SK-N-SH treated with all-trans-retinoic acid at 6 μM for 48 hours (cell line): ENCODE data around the gene SLC17A9.

Experiments
- ARNTL ChIP-seq: fragments of 450-650 bp; formaldehyde crosslinking; IDR thresholded peaks from 2 replicates; pipeline ENCODE4 v1.5.0; 2020; ENCODE audit warnings: low read depth, mild to moderate bottlenecking, moderate library complexity, borderline replicate concordance
- CREB5 ChIP-seq: fragments of 250-450 bp; sonication (Bioruptor Pico); IDR thresholded peaks from 2 replicates; pipeline ENCODE4 v1.5.1; 2020; ENCODE audit warnings: low read depth, mild to moderate bottlenecking, moderate library complexity
- ESRRG ChIP-seq: fragments of 250-450 bp; sonication (Bioruptor Pico); IDR thresholded peaks from 2 replicates; pipeline ENCODE4 v1.6.1; 2021; ENCODE audit warnings: mild to moderate bottlenecking
- ISL1 ChIP-seq: fragments of 250-450 bp; sonication (Bioruptor Pico); IDR thresholded peaks from 2 replicates; pipeline ENCODE4 v2.1.2; 2022; ENCODE audit warnings: mild to moderate bottlenecking, moderate library complexity
- PATZ1 ChIP-seq: fragments of 250-450 bp; sonication (Bioruptor Pico); IDR thresholded peaks from 2 replicates; pipeline ENCODE4 v1.8.0; 2020; ENCODE audit warnings: mild to moderate bottlenecking, moderate library complexity, borderline replicate concordance
- RARB ChIP-seq: fragments of 250-450 bp; sonication (Bioruptor Pico); IDR thresholded peaks from 2 replicates; pipeline ENCODE4 v1.8.0; 2021; ENCODE audit warnings: mild to moderate bottlenecking, moderate library complexity
- TCF4 ChIP-seq: fragments of 250-450 bp; sonication (Bioruptor Pico); IDR thresholded peaks from 2 replicates; pipeline ENCODE4 v1.8.0; 2021; ENCODE audit warnings: mild to moderate bottlenecking, moderate library complexity, borderline replicate concordance
- TSHZ2 ChIP-seq: fragments of 250-450 bp; sonication (Bioruptor Pico); IDR thresholded peaks from 2 replicates; pipeline ENCODE4 v1.5.0; 2020; ENCODE audit warnings: mild to moderate bottlenecking, moderate library complexity
- ZFP3 ChIP-seq: fragments of 250-450 bp; sonication (Bioruptor Pico); IDR thresholded peaks from 2 replicates; pipeline ENCODE4 v1.5.0; 2020; ENCODE audit warnings: mild to moderate bottlenecking, moderate library complexity
- ZNF8 ChIP-seq: fragments of 450-650 bp; formaldehyde crosslinking; IDR thresholded peaks from 2 replicates; pipeline ENCODE4 v1.5.0; 2020; ENCODE audit warnings: mild to moderate bottlenecking, moderate library complexity

GRCh38 chr20:62977613-62978560, 25.4 kb downstream of the SLC17A9 start:
- TF ChIP-seq ISL1 (CRISPR knock-in tag) (no peak), CREB5 (CRISPR knock-in tag) (no peak), ZFP3 (CRISPR knock-in tag) (no peak), ESRRG (CRISPR knock-in tag) (no peak), ARNTL (CRISPR knock-in tag) (no peak), RARB (no peak), ZNF8 (CRISPR knock-in tag) (no peak), TSHZ2 (CRISPR knock-in tag) (no peak), TCF4 (CRISPR knock-in tag) (no peak), PATZ1 (CRISPR knock-in tag) (no peak)
